ENCODE data around the gene IKZF1.

DNA sequence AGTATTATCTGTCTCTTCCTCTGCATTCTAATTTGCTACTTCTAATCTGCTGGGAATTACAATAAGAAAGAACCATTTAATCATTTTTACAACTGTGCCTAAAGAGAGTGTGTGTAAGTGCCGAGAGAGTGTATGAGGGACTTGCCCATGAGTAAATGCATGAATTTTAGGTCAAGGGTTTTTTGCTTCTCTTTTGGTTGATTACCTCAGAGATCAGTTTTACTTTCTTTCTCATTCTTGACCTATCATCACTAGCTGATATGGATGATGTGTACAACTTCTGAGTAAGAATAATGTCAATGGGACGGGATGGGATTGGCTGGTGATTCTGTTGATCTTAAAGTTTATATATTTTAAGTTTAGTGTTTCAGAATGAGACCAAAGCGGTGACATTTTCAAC is 47.8 kb downstream of the IKZF1 start:
- TF ChIP-seq POLR2A (IDR thresholded peaks at IDR 0.05) (no peak), CTCF (IDR thresholded peaks at IDR 0.05) (no peak)

Measured in adrenal gland (tissue), 5 donors.